Caki2 (cell line): ENCODE data around the gene ADGRB2. TPM values are rescaled to one million over a fixed set of nuclear protein-coding genes. Genes with fewer than 3 reads are reported as not detected.

ENCODE experiments used
- DNase-seq: peaks from one replicate; pipeline ENCODE4 v3.0.0-alpha.2; 2015; ENCODE audit warnings: low read depth
- in situ Hi-C: cut with HindIII; loops from 2 replicates; pipeline ENCODE4 v1.10.0; 2016; ENCODE audit warnings: low sequenced_read_pairs, low pct_unique_long_range_greater_than_20kb, mixed read lengths
- total RNA-seq: library from RNA; depleted of rRNA; stranded (reverse); fragments of >200 nt; shearing (Covaris generic); gene quantifications from 2 replicates; pipeline ENCODE4 v1.2.3, GENCODE V29; 2014; ENCODE audit warnings: low replicate concordance; rRNA removed

Gene ADGRB2
- total RNA-seq, 1 experiment from 2014 or later, result 13.7 TPM

GRCh38 chr1:31679676-31680230 lies 84.4 kb downstream of the ADGRB2 start:
- in situ Hi-C loops, result no loop called here
- no peak for DNase-seq

GRCh38 chr1:31679091-31679490 lies 85.0 kb downstream of the ADGRB2 start:
- no peak for DNase-seq

GRCh38 chr1:31678681-31679080 lies 85.5 kb downstream of the ADGRB2 start:
- in situ Hi-C loops, result no loop called here
- no peak for DNase-seq

More at GRCh38 chr1:31679091-31679490, 85.0 kb downstream of the ADGRB2 start:
- in situ Hi-C loops, result no loop called here

GRCh38 chr1:31677949-31678348 lies 86.2 kb downstream of the ADGRB2 start:
- in situ Hi-C loops, result no loop called here
- DNase-seq, result no peak

GRCh38 chr1:31677401-31677800 lies 86.7 kb downstream of the ADGRB2 start:
- in situ Hi-C loops, result no loop called here
- no peak for DNase-seq

Other genes starting within 250 kb of the ADGRB2 start
- gene TINAGL1, start 187.8 kb downstream of the ADGRB2 start, total RNA-seq, result 706 and 710 TPM in 2 replicates
- not detected in 2 replicates for gene HCRTR1, start 146.7 kb downstream of the ADGRB2 start, total RNA-seq
- 82.7 and 110 TPM in 2 replicates for gene PEF1, start 119.5 kb downstream of the ADGRB2 start, total RNA-seq
- 2.8 and 5.1 TPM in 2 replicates for gene COL16A1, start 60.3 kb downstream of the ADGRB2 start, total RNA-seq
- gene SPOCD1, start 51.7 kb upstream of the ADGRB2 start, total RNA-seq, result 0.93 and 4.4 TPM in 2 replicates
- 308 and 310 TPM in 2 replicates for gene PTP4A2, start 174.0 kb upstream of the ADGRB2 start, total RNA-seq
- 112 and 135 TPM in 2 replicates for gene KHDRBS1, start 249.5 kb upstream of the ADGRB2 start, total RNA-seq